RWPE2 (cell line): Measurements from ENCODE around the gene ITPR3.

Source experiments
- ATAC-seq: fragments of 200-7000 bp; cut with Tn5 transposase; 3 replicates; pipeline ENCODE4 v1.9.1; 2021; ENCODE audit warnings: low read depth
- DNase-seq: peaks from one replicate; pipeline ENCODE4 v3.0.0-alpha.2; 2020; ENCODE audit warnings: low spot score
- H3K27ac ChIP-seq: fragments of 450-650 bp; 2 replicates; pipeline ENCODE4 v1.5.1; 2017; ENCODE audit warnings: mild to moderate bottlenecking; ENCODE audit not compliant: poor library complexity, severe bottlenecking
- H3K27me3 ChIP-seq: fragments of 250-450 bp; sonication (Bioruptor Pico); 2 replicates; pipeline ENCODE4 v1.5.1; 2021; ENCODE audit warnings: mild to moderate bottlenecking, moderate library complexity; ENCODE audit not compliant: insufficient read depth, poor library complexity, severe bottlenecking
- H3K36me3 ChIP-seq: fragments of 250-450 bp; sonication (Bioruptor Pico); 2 replicates; pipeline ENCODE4 v1.5.1; 2020; ENCODE audit warnings: low read depth, mild to moderate bottlenecking, moderate library complexity
- H3K4me1 ChIP-seq: fragments of 250-450 bp; sonication (Bioruptor Pico); 2 replicates; pipeline ENCODE4 v1.5.1; 2021; ENCODE audit warnings: mild to moderate bottlenecking, moderate library complexity; ENCODE audit not compliant: insufficient read depth, poor library complexity, severe bottlenecking
- H3K4me3 ChIP-seq: fragments of 250-450 bp; sonication (Bioruptor Pico); 2 replicates; pipeline ENCODE4 v1.5.1; 2021; ENCODE audit warnings: mild to moderate bottlenecking, moderate library complexity; ENCODE audit not compliant: severe bottlenecking
- H3K9me3 ChIP-seq: fragments of 250-450 bp; sonication (Bioruptor Pico); 2 replicates; pipeline ENCODE4 v1.5.1; 2021; ENCODE audit warnings: mild to moderate bottlenecking, moderate library complexity; ENCODE audit not compliant: severe bottlenecking
- CTCF ChIP-seq: fragments of 450-650 bp; IDR thresholded peaks from one replicate; pipeline ENCODE4 v1.5.1; 2017; ENCODE audit warnings: mild to moderate bottlenecking, moderate library complexity; ENCODE audit not compliant: poor library complexity, severe bottlenecking

The ITPR3 gene

GRCh38 chr6:33585403-33586107 lies 35.6 kb upstream of the ITPR3 start:
- no peak overlapping the region for H3K27ac ChIP-seq
- no peaks in the 10 kb centered on the region for H3K27me3 ChIP-seq
- H3K4me1 ChIP-seq: peaks cover 13% of the 10 kb centered on the region
- no peak overlapping the region for H3K4me3 ChIP-seq
- DNase-seq: no peak
- peak; percentile 36 for ATAC-seq
- H3K9me3 ChIP-seq: no peaks in the 10 kb centered on the region
- no peaks in the 10 kb centered on the region for H3K36me3 ChIP-seq
- peak; percentile 97 for TF ChIP-seq CTCF

- ATAC-seq (no peak), DNase-seq (no peak)
- Histone ChIP-seq H3K36me3 (no peaks in the 10 kb centered on the region), H3K4me3 (no peak overlapping the region), H3K9me3 (no peaks in the 10 kb centered on the region), H3K27ac (no peak overlapping the region), H3K4me1 (peaks cover 19% of the 10 kb centered on the region), H3K27me3 (no peaks in the 10 kb centered on the region)
- no peak for TF ChIP-seq CTCF
Measured at GRCh38 chr6:33586108-33586640, 34.9 kb upstream of the ITPR3 start.

- no peak for DNase-seq
- peaks cover 21% of the 10 kb centered on the region for H3K4me1 ChIP-seq
- no peaks in the 10 kb centered on the region for H3K9me3 ChIP-seq
- ATAC-seq: no peak
- no peak for TF ChIP-seq CTCF
- H3K27me3 ChIP-seq: no peaks in the 10 kb centered on the region
- H3K27ac ChIP-seq: peak overlapping the region; percentile 95
- H3K36me3 ChIP-seq: no peaks in the 10 kb centered on the region
- no peak overlapping the region for H3K4me3 ChIP-seq
Measured at GRCh38 chr6:33587529-33587928, 33.6 kb upstream of the ITPR3 start.

GRCh38 chr6:33588894-33589293 lies 32.2 kb upstream of the ITPR3 start:
- Histone ChIP-seq H3K36me3 (no peaks in the 10 kb centered on the region), H3K27me3 (no peaks in the 10 kb centered on the region), H3K9me3 (no peaks in the 10 kb centered on the region), H3K4me3 (no peak overlapping the region), H3K4me1 (peaks cover 21% of the 10 kb centered on the region), H3K27ac (peak overlapping the region; percentile 95)
- ATAC-seq (no peak), DNase-seq (no peak)
- no peak for TF ChIP-seq CTCF

- DNase-seq: no peak
- H3K4me1 ChIP-seq: peaks cover 21% of the 10 kb centered on the region
- H3K9me3 ChIP-seq: no peaks in the 10 kb centered on the region
- no peak for TF ChIP-seq CTCF
- H3K27ac ChIP-seq: peak overlapping the region; percentile 95
- H3K27me3 ChIP-seq: no peaks in the 10 kb centered on the region
- no peak for ATAC-seq
- H3K4me3 ChIP-seq: no peak overlapping the region
- no peaks in the 10 kb centered on the region for H3K36me3 ChIP-seq
Measured at GRCh38 chr6:33589392-33589730, 31.8 kb upstream of the ITPR3 start.
